Esophagus muscularis mucosa (tissue), 4 donors: ENCODE data around the gene HYDIN. TPM values are rescaled to one million over a fixed set of nuclear protein-coding genes. Genes with fewer than 3 reads are reported as not detected.
"Not testable (repeated sequence)": the region's sequence is repeated elsewhere in the genome, so short reads cannot be mapped to it uniquely, and the experiment has no call there.

ENCODE experiments used
- DNase-seq: peaks from one replicate; pipeline ENCODE4 v3.0.0-alpha.2; 2017; ENCODE audit errors: extremely low spot score
- H3K27ac ChIP-seq, 4 donors: fragments of 200-600 bp; sonication (generic); replicated peaks in 1 of 4; 1 replicate in 3 of 4; 2 replicates in 1 of 4; pipeline ENCODE4 v1.5.1; 2016 to 2019; ENCODE audit warnings: mild to moderate bottlenecking in 1 of 4
- H3K27me3 ChIP-seq, 4 donors: fragments of 200-600 bp; sonication (generic); one replicate each; pipeline versions ENCODE4 v1.5.1 to v1.6.0; 2016 to 2019
- H3K36me3 ChIP-seq, 4 donors: fragments of 200-600 bp; sonication (generic); one replicate each; pipeline ENCODE4 v1.5.1; 2016 to 2019
- H3K4me1 ChIP-seq, 4 donors: fragments of 200-600 bp; sonication (generic); one replicate each; pipeline ENCODE4 v1.5.1; 2016 to 2019
- H3K4me3 ChIP-seq, 4 donors: fragments of 200-600 bp; sonication (generic); 1 replicate in 2 of 4; 2 replicates in 2 of 4; pipeline ENCODE4 v1.5.1; 2016 to 2019; ENCODE audit warnings: mild to moderate bottlenecking in 4 of 4, moderate library complexity in 1 of 4
- H3K9me3 ChIP-seq, 4 donors: fragments of 200-600 bp; sonication (generic); 1 replicate in 3 of 4; 2 replicates in 1 of 4; pipeline ENCODE4 v1.5.1; 2016 to 2019
- CTCF ChIP-seq, 3 experiments: fragments of 200-600 bp in 2 of 3; fragments of 450-650 bp in 1 of 3; sonication (generic) in 2 of 3; IDR thresholded peaks; one replicate each; pipeline ENCODE4 v1.5.1; 2017 to 2019; ENCODE audit warnings: antibody characterized with exemption in 3 of 3, mild to moderate bottlenecking in 2 of 3, moderate library complexity in 1 of 3
- EP300 ChIP-seq: sonication (generic); formaldehyde crosslinking; IDR thresholded peaks from one replicate; pipeline ENCODE4 v1.6.1; 2017; ENCODE audit warnings: antibody characterized with exemption
- POLR2A ChIP-seq: fragments of 450-650 bp; IDR thresholded peaks from one replicate; pipeline ENCODE4 v1.6.1; 2017; ENCODE audit warnings: antibody characterized with exemption, moderate library complexity, mild to moderate bottlenecking, low read depth
- POLR2AphosphoS5 ChIP-seq, 2 donors: sonication (generic); formaldehyde crosslinking; IDR thresholded peaks; one replicate each; pipeline ENCODE4 v1.6.1; 2017; ENCODE audit warnings: antibody characterized with exemption in 2 of 2
- WGBS: methylation state at CpG from one replicate; pipeline ENCODE4 v1.1.5; 2018; 5-methylcytosine and 5-hydroxymethylcytosine counted together
- intact Hi-C: fragments of 100-400 bp; cut with DNase I; formaldehyde crosslinking; loops from one replicate; pipeline ENCODE4 v1.15.1; 2023
- total RNA-seq, 4 donors: library from RNA; depleted of rRNA; stranded (reverse); fragments of >200 nt; gene quantifications; one replicate each; pipeline versions ENCODE4 v1.1.0 to v1.2.1, GENCODE V29; 2016

Gene HYDIN
- total RNA-seq, 4 donors from 2014 or later = 0.32 to 2.6 (median 1.5) TPM

GRCh38 chr16:71185347-71185746 is 45.2 kb downstream of the HYDIN start:
- H3K4me3 ChIP-seq = no peak overlapping the region
- intact Hi-C loops = no loop called here
- H3K36me3 ChIP-seq = no peaks in the 10 kb centered on the region
- H3K4me1 ChIP-seq = no peaks in the 10 kb centered on the region
- 60% methylated on average over 1 of the region's 1 CpG for WGBS
- no peak for DNase-seq
- no peaks in the 10 kb centered on the region for H3K27me3 ChIP-seq
- TF ChIP-seq EP300 (no peak), POLR2AphosphoS5 (IDR thresholded peaks at IDR 0.05) (no peak), POLR2A (no peak), CTCF (IDR thresholded peaks at IDR 0.05) (no peak)
- no peak overlapping the region for H3K27ac ChIP-seq
- peaks cover 0 to 5% (median 0%) of the 10 kb centered on the region in 4 donors for H3K9me3 ChIP-seq

DNA sequence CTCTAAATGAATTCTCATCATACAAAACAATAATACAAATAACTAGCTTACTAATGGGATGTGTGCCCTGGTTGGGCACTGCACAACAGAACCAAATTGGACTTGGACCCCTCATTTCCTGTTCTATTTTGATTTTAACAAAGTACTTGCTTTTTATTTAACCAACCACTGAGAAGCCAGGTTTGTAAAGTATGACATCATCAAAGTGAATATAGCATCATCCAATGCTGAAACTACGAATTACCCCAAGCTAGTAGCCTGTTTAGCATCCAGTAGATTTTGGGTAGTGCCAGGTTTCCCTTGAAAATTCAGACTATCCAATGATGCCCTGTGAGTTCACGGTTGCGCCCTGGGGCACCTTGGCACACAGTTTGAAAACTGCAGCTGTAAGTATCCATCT is 51.0 kb downstream of the HYDIN start:
- intact Hi-C loops = no loop called here
- Histone ChIP-seq H3K4me3 (no peak overlapping the region), H3K9me3 (peaks cover 0 to 5% (median 0%) of the 10 kb centered on the region in 4 donors), H3K27ac (no peak overlapping the region), H3K36me3 (no peaks in the 10 kb centered on the region), H3K4me1 (no peaks in the 10 kb centered on the region), H3K27me3 (peaks cover 0 to 5% (median 0%) of the 10 kb centered on the region in 4 donors)
- TF ChIP-seq EP300 (no peak), CTCF (IDR thresholded peaks at IDR 0.05) (no peak), POLR2A (no peak), POLR2AphosphoS5 (IDR thresholded peaks at IDR 0.05) (no peak)
- WGBS = 91% methylated on average over 3 of the region's 3 CpGs
- no peak for DNase-seq

- Histone ChIP-seq H3K9me3 (peaks cover 0 to 3% (median 0%) of the 10 kb centered on the region in 4 donors), H3K36me3 (no peaks in the 10 kb centered on the region), H3K27ac (no peak overlapping the region), H3K27me3 (peaks cover 0 to 5% (median 0%) of the 10 kb centered on the region in 4 donors), H3K4me3 (no peak overlapping the region), H3K4me1 (no peaks in the 10 kb centered on the region)
- no peak for DNase-seq
- no peak for TF ChIP-seq CTCF (IDR thresholded peaks at IDR 0.05)
- TF ChIP-seq EP300 = no peak
- TF ChIP-seq POLR2AphosphoS5 (IDR thresholded peaks at IDR 0.05) = no peak
- no peak for TF ChIP-seq POLR2A
- 58% methylated on average over 6 of the region's 6 CpGs for WGBS
- intact Hi-C loops = no loop called here
These were observed 57.9 kb downstream of the HYDIN start for GRCh38 chr16:71172481-71173207.

DNA sequence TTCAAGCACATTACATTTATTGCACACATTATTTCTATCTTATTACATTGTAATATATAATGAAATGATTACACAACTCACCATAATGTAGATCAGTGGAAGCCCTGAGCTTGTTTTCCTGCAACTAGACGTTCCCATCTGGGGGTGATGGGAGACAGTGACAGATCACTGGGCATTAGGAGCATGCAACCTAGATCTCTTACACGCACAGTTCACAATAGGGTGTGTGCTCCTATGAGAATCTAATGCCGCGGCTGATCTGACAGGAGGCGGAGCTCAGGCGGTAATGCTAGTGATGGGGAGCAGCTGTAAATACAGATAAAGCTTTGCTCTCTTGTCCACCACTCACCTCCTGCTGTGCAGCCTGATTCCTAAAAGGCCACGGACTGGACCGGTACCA is 69.5 kb downstream of the HYDIN start:
- H3K27ac ChIP-seq, H3K4me3 ChIP-seq, H3K36me3 ChIP-seq, H3K27me3 ChIP-seq, H3K4me1 ChIP-seq, H3K9me3 ChIP-seq, intact Hi-C loops, DNase-seq: not testable (repeated sequence)
- WGBS = 71% methylated on average over 6 of the region's 8 CpGs

- H3K27me3 ChIP-seq, H3K9me3 ChIP-seq, H3K36me3 ChIP-seq, H3K4me3 ChIP-seq, DNase-seq, intact Hi-C loops, H3K27ac ChIP-seq, H3K4me1 ChIP-seq: not testable (repeated sequence)
- 57% methylated on average over 1 of the region's 2 CpGs for WGBS
These were observed 73.2 kb downstream of the HYDIN start for GRCh38 chr16:71157278-71157677.

DNA sequence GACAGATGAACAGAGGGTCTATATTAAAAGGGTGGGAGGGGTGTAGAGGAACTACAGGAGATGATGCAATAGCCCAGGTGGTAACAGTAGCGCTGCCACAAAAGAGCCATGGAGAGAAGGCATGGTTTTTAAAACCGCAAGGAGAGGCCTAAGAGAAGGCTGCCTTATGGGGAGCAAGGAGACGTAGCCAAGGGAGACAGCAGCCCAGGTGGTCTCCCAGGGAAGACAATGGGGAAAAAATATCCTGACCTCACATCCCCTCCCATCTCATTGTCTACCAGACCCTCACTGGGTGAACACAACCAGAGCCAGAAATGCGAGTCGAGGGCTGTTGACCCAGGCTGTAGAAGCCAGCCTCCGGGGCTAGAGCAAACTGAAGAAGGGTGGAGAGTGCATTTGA is 77.2 kb downstream of the HYDIN start:
- H3K9me3 ChIP-seq, H3K4me1 ChIP-seq, H3K36me3 ChIP-seq, DNase-seq, H3K27ac ChIP-seq, intact Hi-C loops, H3K27me3 ChIP-seq, H3K4me3 ChIP-seq: not testable (repeated sequence)
- WGBS = 60% methylated on average over 1 of the region's 6 CpGs

- H3K4me3 ChIP-seq, H3K27ac ChIP-seq, H3K27me3 ChIP-seq, intact Hi-C loops, H3K36me3 ChIP-seq, H3K9me3 ChIP-seq, H3K4me1 ChIP-seq, DNase-seq: not testable (repeated sequence)
- WGBS = no CpG with 5 or more reads among the region's 2 CpGs
These were observed 78.9 kb downstream of the HYDIN start for GRCh38 chr16:71151654-71152053.

DNA sequence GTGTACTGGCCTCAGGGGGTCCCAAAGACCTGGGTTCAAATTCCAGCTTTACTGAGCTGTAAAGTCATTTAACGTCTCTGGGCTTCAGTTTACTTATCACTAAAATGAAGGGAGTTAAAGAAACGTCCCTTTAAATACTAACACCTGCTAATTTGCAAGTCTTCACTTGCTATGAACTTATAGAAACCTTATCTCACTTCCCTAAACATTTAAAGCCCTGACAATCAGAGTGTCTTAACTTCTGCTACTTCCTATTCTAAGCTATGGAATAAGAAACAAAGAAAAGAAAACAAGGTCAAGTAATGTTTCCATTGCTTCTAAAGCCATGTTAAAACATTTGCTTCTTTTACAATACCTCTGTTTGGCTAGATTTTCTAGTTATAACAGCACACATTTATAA is 87.3 kb downstream of the HYDIN start:
- intact Hi-C loops = not testable (repeated sequence)

GRCh38 chr16:71110565-71110964 is 120.0 kb downstream of the HYDIN start:
- H3K4me1 ChIP-seq, H3K36me3 ChIP-seq, H3K27ac ChIP-seq, H3K27me3 ChIP-seq, H3K9me3 ChIP-seq, H3K4me3 ChIP-seq, DNase-seq, intact Hi-C loops: not testable (repeated sequence)
- 86% methylated on average over 1 of the region's 3 CpGs for WGBS

More for the DNA sequence above, 87.3 kb downstream of the HYDIN start:
- H3K4me3 ChIP-seq, H3K36me3 ChIP-seq, DNase-seq, H3K27ac ChIP-seq, H3K27me3 ChIP-seq, H3K4me1 ChIP-seq, H3K9me3 ChIP-seq: not testable (repeated sequence)
- no CpG with 5 or more reads among the region's 2 CpGs for WGBS
